ENCODE results near the gene HBEGF.
A peak's percentile ranks its signal among the peaks of the same experiment; 100 is the strongest.

The HBEGF gene, protein sequence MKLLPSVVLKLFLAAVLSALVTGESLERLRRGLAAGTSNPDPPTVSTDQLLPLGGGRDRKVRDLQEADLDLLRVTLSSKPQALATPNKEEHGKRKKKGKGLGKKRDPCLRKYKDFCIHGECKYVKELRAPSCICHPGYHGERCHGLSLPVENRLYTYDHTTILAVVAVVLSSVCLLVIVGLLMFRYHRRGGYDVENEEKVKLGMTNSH

GRCh38 chr5:140346348-140347221, at the start of gene HBEGF:
Gene HBEGF (minus strand): TSS chr5:140346603. CDS start chr5:140346328, 275 bp downstream.
- Histone ChIP-seq H3K4me1 (peaks cover 8% of the 10 kb centered on the region), H3K4me3 (peak within 1 kb of the TSS; percentile 71), H3K36me3 (replicated peaks) (no peaks in the 10 kb centered on the region; the same call in 1 of the 2 replicates), H3K9me3 (no peaks in the 10 kb centered on the region), H3K27me3 (ENCODE audit: low read depth) (no peaks in the 10 kb centered on the region)
- in situ Hi-C loops (cut with MboI; ENCODE audit: low sequenced_read_pairs), result no loop called here
- DNase-seq (ENCODE audit: low spot score in 2 of 2), result peak; percentile 87 to 93

- Histone ChIP-seq H3K4me1 (peaks cover 6% of the 10 kb centered on the region), H3K9me3 (no peaks in the 10 kb centered on the region), H3K36me3 (replicated peaks) (no peaks in the 10 kb centered on the region), H3K27me3 (ENCODE audit: low read depth) (no peaks in the 10 kb centered on the region), H3K4me3 (no peak overlapping the region)
- in situ Hi-C loops (cut with MboI; ENCODE audit: low sequenced_read_pairs), result no loop called here
- DNase-seq (ENCODE audit: low spot score in 2 of 2), result no peak
Measured at GRCh38 chr5:140393738-140394137, 47.3 kb upstream of the HBEGF start.

DNA sequence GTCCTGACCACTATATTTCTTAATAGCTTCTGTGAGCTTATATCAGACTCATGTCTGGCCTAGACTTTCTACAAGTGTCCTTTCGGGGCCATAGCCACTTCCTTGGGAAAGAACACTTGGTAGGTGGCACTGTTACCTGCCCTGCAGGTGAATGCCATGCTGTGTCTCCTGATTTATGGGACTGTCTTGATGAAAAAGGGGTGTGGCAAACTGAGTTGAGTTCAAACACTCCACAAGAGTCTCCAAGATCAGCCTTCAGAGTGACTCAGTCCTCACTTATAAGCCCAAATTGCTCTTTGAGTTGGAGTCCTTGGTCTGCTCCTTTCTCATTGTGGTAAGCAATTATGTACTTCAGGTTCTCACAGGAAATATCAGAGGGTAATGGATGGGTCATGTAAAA, 45.3 kb upstream of the HBEGF start:
- no peaks in the 10 kb centered on the region for H3K27me3 ChIP-seq (ENCODE audit: low read depth)
- no peaks in the 10 kb centered on the region for H3K36me3 ChIP-seq (replicated peaks)
- no peaks in the 10 kb centered on the region for H3K9me3 ChIP-seq
- no peak overlapping the region for H3K4me3 ChIP-seq
- in situ Hi-C loops (cut with MboI; ENCODE audit: low sequenced_read_pairs), result no loop called here
- no peaks in the 10 kb centered on the region for H3K4me1 ChIP-seq
- DNase-seq (ENCODE audit: low spot score in 2 of 2), result no peak

- Histone ChIP-seq H3K4me3 (no peak overlapping the region), H3K9me3 (no peaks in the 10 kb centered on the region), H3K27me3 (ENCODE audit: low read depth) (no peaks in the 10 kb centered on the region), H3K4me1 (no peaks in the 10 kb centered on the region), H3K36me3 (replicated peaks) (no peaks in the 10 kb centered on the region)
- no peak for DNase-seq (ENCODE audit: low spot score in 2 of 2)
- in situ Hi-C loops (cut with MboI; ENCODE audit: low sequenced_read_pairs), result no loop called here
Measured at GRCh38 chr5:140391312-140391711, 44.9 kb upstream of the HBEGF start.

DNA sequence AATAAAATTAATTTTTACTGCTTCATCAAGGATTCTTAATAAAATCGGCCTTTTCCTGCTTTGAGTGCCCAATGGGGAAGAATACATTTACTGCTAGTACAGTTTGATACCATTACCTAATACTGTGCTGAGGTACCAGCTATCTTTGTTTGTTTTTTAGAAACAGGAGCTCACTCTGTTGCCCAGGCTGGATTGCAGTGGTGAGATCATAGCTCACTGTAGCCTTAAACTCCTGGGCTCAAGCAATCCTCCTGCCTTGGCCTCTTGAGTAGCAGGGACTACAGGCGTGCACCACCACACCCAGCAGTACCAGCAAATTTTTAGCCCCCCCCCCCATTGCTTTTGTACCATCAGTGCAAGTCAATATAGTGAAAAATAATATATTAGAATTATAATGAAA, 41.6 kb upstream of the HBEGF start:
- Histone ChIP-seq H3K4me1 (no peaks in the 10 kb centered on the region), H3K4me3 (no peak overlapping the region), H3K27me3 (ENCODE audit: low read depth) (no peaks in the 10 kb centered on the region), H3K9me3 (no peaks in the 10 kb centered on the region), H3K36me3 (replicated peaks) (no peaks in the 10 kb centered on the region)
- DNase-seq (ENCODE audit: low spot score in 2 of 2), result no peak
- in situ Hi-C loops (cut with MboI; ENCODE audit: low sequenced_read_pairs), result no loop called here

- no peak overlapping the region for H3K4me3 ChIP-seq
- no peaks in the 10 kb centered on the region for H3K36me3 ChIP-seq (replicated peaks)
- no peak for DNase-seq (ENCODE audit: low spot score in 2 of 2)
- no peaks in the 10 kb centered on the region; the same call in 1 of the 2 replicates for H3K9me3 ChIP-seq
- H3K27me3 ChIP-seq (ENCODE audit: low read depth), result no peaks in the 10 kb centered on the region
- in situ Hi-C loops (cut with MboI; ENCODE audit: low sequenced_read_pairs), result no loop called here
- H3K4me1 ChIP-seq, result no peaks in the 10 kb centered on the region
Measured at GRCh38 chr5:140383300-140383699, 36.9 kb upstream of the HBEGF start.

- H3K27me3 ChIP-seq (ENCODE audit: low read depth), result no peaks in the 10 kb centered on the region
- in situ Hi-C loops (cut with MboI; ENCODE audit: low sequenced_read_pairs), result no loop called here
Measured at GRCh38 chr5:140382866-140383265, 36.5 kb upstream of the HBEGF start.

DNA sequence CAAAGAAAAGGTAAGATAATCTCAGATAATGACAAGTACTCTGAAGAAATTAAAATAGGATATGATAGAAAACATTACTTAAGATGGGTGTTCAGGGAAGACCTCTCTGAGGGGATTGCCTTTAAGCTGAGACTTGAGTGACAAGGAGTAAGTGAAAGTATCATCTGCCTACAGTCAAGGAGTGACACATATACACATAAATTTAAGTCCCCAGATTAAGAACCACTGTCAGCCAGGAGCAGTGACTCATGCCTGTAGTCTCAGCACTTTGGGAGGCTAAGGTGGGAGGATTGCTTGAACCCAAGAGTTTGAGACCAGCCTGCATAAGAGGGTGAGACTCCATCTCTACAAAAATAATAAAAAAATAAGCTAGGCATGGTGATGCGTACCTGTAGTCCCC, 35.6 kb upstream of the HBEGF start:
- H3K36me3 ChIP-seq (replicated peaks), result no peaks in the 10 kb centered on the region
- no peaks in the 10 kb centered on the region for H3K4me1 ChIP-seq
- H3K9me3 ChIP-seq, result no peaks in the 10 kb centered on the region; the same call in 1 of the 2 replicates
- in situ Hi-C loops (cut with MboI; ENCODE audit: low sequenced_read_pairs), result no loop called here
- no peak overlapping the region for H3K4me3 ChIP-seq
- H3K27me3 ChIP-seq (ENCODE audit: low read depth), result no peaks in the 10 kb centered on the region
- no peak for DNase-seq (ENCODE audit: low spot score in 2 of 2)

More at GRCh38 chr5:140382866-140383265, 36.5 kb upstream of the HBEGF start:
- no peaks in the 10 kb centered on the region for H3K36me3 ChIP-seq (replicated peaks)
- H3K9me3 ChIP-seq, result no peaks in the 10 kb centered on the region; the same call in 1 of the 2 replicates
- H3K4me3 ChIP-seq, result no peak overlapping the region
- DNase-seq (ENCODE audit: low spot score in 2 of 2), result no peak
- H3K4me1 ChIP-seq, result no peaks in the 10 kb centered on the region

- Histone ChIP-seq H3K4me3 (no peak overlapping the region), H3K27me3 (ENCODE audit: low read depth) (no peaks in the 10 kb centered on the region), H3K36me3 (replicated peaks) (no peaks in the 10 kb centered on the region), H3K9me3 (no peaks in the 10 kb centered on the region; the same call in 1 of the 2 replicates), H3K4me1 (no peaks in the 10 kb centered on the region)
- no peak for DNase-seq (ENCODE audit: low spot score in 2 of 2)
- in situ Hi-C loops (cut with MboI; ENCODE audit: low sequenced_read_pairs), result no loop called here
Measured at GRCh38 chr5:140381351-140381750, 34.9 kb upstream of the HBEGF start.

- H3K36me3 ChIP-seq (replicated peaks), result no peaks in the 10 kb centered on the region
- peaks cover 3% of the 10 kb centered on the region for H3K4me1 ChIP-seq
- no peaks in the 10 kb centered on the region for H3K9me3 ChIP-seq
- H3K4me3 ChIP-seq, result no peak overlapping the region
- in situ Hi-C loops (cut with MboI; ENCODE audit: low sequenced_read_pairs), result no loop called here
- H3K27me3 ChIP-seq (ENCODE audit: low read depth), result no peaks in the 10 kb centered on the region
- peak; percentile 80 to 90 for DNase-seq (ENCODE audit: low spot score in 2 of 2)
Measured at GRCh38 chr5:140372971-140373487, 26.6 kb upstream of the HBEGF start.

DNA sequence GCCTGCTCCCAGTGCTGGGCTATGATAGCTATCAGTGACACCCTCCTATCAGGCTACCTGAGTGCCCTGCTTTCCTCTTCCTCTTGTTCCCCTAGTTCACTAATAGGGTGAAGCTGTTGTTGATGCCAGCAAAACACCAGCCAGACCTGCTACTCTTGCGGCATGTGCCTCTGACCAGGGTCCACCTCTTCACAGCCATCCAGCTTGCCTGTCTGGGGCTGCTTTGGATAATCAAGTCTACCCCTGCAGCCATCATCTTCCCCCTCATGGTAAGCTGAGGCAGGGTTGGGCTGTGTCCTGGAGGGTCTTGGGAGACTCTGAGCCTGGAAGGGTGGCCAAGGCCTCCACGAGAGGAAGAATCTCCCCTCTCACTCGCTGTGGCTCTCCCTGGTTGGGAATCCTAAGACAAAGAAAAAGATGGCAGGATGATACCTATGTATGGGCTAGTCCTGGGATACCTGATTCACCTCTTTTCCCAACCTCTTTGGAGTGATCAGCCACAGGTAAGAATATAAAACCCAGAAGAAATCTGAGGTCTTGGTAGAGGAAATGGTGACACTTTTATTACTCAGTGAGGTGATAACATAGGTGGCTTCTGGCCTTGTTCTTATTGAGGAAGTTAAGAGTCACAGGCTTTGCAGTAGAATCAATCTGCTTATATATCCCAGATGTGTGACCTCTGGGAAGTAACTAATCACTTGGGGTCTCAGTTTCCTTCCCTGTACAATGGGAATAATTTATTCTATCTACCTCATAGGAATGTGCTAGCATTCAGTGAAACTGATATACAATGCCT, 25.2 kb upstream of the HBEGF start:
- in situ Hi-C loops (cut with MboI; ENCODE audit: low sequenced_read_pairs), result no loop called here
- Histone ChIP-seq H3K27me3 (ENCODE audit: low read depth) (no peaks in the 10 kb centered on the region), H3K36me3 (replicated peaks) (no peaks in the 10 kb centered on the region), H3K9me3 (no peaks in the 10 kb centered on the region), H3K4me1 (peaks cover 3% of the 10 kb centered on the region), H3K4me3 (no peak overlapping the region)
- DNase-seq (ENCODE audit: low spot score in 2 of 2), result no peak

DNA sequence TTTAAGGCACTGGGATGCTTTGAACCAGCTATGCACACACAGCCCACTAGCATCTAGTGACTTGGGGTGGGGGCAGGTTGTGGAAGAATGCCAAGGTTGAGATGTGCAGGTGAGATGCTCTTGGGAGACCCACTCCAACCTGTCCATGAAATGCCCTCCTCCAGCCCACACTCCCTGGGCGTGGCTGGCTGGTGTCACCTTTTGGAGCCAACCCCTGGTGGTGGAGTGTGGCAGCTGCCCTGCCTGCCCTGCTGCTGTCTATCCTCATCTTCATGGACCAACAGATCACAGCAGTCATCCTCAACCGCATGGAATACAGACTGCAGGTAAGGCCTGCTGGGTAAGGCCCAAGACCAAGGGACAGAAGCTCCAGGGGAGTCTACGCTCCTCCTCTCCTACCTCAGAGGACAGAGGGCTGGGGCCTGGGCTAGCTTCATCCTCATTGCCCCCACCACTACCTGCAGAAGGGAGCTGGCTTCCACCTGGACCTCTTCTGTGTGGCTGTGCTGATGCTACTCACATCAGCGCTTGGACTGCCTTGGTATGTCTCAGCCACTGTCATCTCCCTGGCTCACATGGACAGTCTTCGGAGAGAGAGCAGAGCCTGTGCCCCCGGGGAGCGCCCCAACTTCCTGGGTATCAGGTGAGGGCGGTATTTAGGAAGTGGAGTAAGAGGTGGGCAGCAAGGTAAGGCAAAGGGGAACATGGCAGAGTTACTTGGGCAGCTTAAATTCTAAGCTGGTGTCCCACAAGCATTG, 21.0 kb upstream of the HBEGF start:
- in situ Hi-C loops (cut with MboI; ENCODE audit: low sequenced_read_pairs), result no loop called here

More for the DNA sequence above, 21.0 kb upstream of the HBEGF start:
- H3K4me3 ChIP-seq, result no peak overlapping the region
- no peaks in the 10 kb centered on the region for H3K4me1 ChIP-seq
- H3K27me3 ChIP-seq (ENCODE audit: low read depth), result no peaks in the 10 kb centered on the region
- H3K9me3 ChIP-seq, result no peaks in the 10 kb centered on the region
- H3K36me3 ChIP-seq (replicated peaks), result no peaks in the 10 kb centered on the region
- no peak for DNase-seq (ENCODE audit: low spot score in 2 of 2)
